NB4 (cell line): Measurements from ENCODE around the gene APOE.

Experiments used
- CTCF ChIP-seq: IDR thresholded peaks from one replicate; pipeline ENCODE4 v1.5.1; 2012; ENCODE audit warnings: low read depth, low read length
- POLR2A ChIP-seq: IDR thresholded peaks from 2 replicates; pipeline ENCODE4 v1.6.1; 2011; ENCODE audit warnings: mild to moderate bottlenecking; ENCODE audit not compliant: insufficient read length; ENCODE audit errors: extremely low read depth

GRCh38 chr19:44866664-44867063 is 38.9 kb upstream of the APOE start:
- TF ChIP-seq CTCF (no peak), POLR2A (no peak)
